Hepatocyte (in vitro differentiated cells): Measurements from ENCODE around the gene PWP2. TPM values are rescaled to one million over a fixed set of nuclear protein-coding genes. Genes with fewer than 3 reads are reported as not detected.

Source experiments
- DNase-seq: peaks from one replicate; pipeline ENCODE4 v3.0.0-alpha.2; 2016; ENCODE audit warnings: low spot score
- H2AFZ ChIP-seq: fragments of 200-600 bp; sonication (generic); 2 replicates; pipeline ENCODE4 v1.6.0; 2016; ENCODE audit warnings: antibody characterized with exemption, mild to moderate bottlenecking
- H3K27ac ChIP-seq: fragments of 200-600 bp; sonication (generic); 2 replicates; pipeline ENCODE4 v1.5.1; 2016; ENCODE audit warnings: mild to moderate bottlenecking
- H3K27me3 ChIP-seq: fragments of 200-600 bp; sonication (generic); 2 replicates; pipeline ENCODE4 v1.6.1; 2016
- H3K36me3 ChIP-seq: fragments of 200-600 bp; sonication (generic); replicated peaks from 2 replicates; pipeline ENCODE4 v1.5.1; 2016; ENCODE audit warnings: low read depth; ENCODE audit not compliant: insufficient read depth
- H3K4me1 ChIP-seq: fragments of 200-600 bp; sonication (generic); 2 replicates; pipeline ENCODE4 v1.5.1; 2016; ENCODE audit warnings: mild to moderate bottlenecking, moderate library complexity; ENCODE audit not compliant: insufficient read depth
- H3K4me2 ChIP-seq: fragments of 200-600 bp; sonication (generic); 2 replicates; pipeline ENCODE4 v1.6.0; 2016
- H3K4me3 ChIP-seq: fragments of 200-600 bp; sonication (generic); 2 replicates; pipeline ENCODE4 v1.5.1; 2016; ENCODE audit warnings: mild to moderate bottlenecking
- H3K79me2 ChIP-seq: fragments of 200-600 bp; sonication (generic); 2 replicates; pipeline ENCODE4 v1.6.0; 2017; ENCODE audit warnings: mild to moderate bottlenecking
- H3K9me2 ChIP-seq: fragments of 200-600 bp; sonication (generic); replicated peaks from 2 replicates; pipeline ENCODE4 v1.6.0; 2017; ENCODE audit warnings: mild to moderate bottlenecking; ENCODE audit not compliant: insufficient read depth
- H3K9me3 ChIP-seq: fragments of 200-600 bp; sonication (generic); 2 replicates; pipeline ENCODE4 v1.5.1; 2016; ENCODE audit warnings: low read depth, mild to moderate bottlenecking
- H4K20me1 ChIP-seq: fragments of 200-600 bp; sonication (generic); 2 replicates; pipeline ENCODE4 v1.6.0; 2016; ENCODE audit warnings: mild to moderate bottlenecking; ENCODE audit not compliant: insufficient read depth, poor library complexity, severe bottlenecking
- EZH2 ChIP-seq: fragments of 200-600 bp; sonication (generic); IDR thresholded peaks from 2 replicates; pipeline ENCODE4 v1.6.1; 2016; ENCODE audit warnings: antibody characterized with exemption, mild to moderate bottlenecking, borderline replicate concordance
- EZH2phosphoT487 ChIP-seq: fragments of 200-600 bp; sonication (generic); IDR thresholded peaks from one replicate; pipeline ENCODE4 v1.6.1; 2018; ENCODE audit warnings: antibody characterized with exemption, mild to moderate bottlenecking, low read depth, moderate library complexity; ENCODE audit not compliant: unreplicated experiment, severe bottlenecking
- WGBS: methylation state at CpG from one replicate; pipeline ENCODE4 v1.1.6; 2016; ENCODE audit warnings: low lambda C conversion rate; ENCODE audit errors: missing lambda C conversion rate; 5-methylcytosine and 5-hydroxymethylcytosine counted together
- polyA plus RNA-seq: library from polyadenylated mRNA; unstranded; fragments of >200 nt; fragmentation: Nextera tagmentation; extraction: Ambion mirVana; gene quantifications from 2 replicates; pipeline ENCODE4 v1.2.1, GENCODE V29; 2016
- total RNA-seq: library from RNA; depleted of rRNA; stranded (reverse); fragments of >200 nt; gene quantifications from 2 replicates; pipeline ENCODE4 v1.2.3, GENCODE V29; 2014
- TF ChIP-seq, protein P1 (sequence below): fragments of 200-600 bp; sonication (generic); IDR thresholded peaks from 2 replicates; pipeline ENCODE4 v1.5.1; 2016; ENCODE audit warnings: antibody characterized with exemption, mild to moderate bottlenecking; ENCODE audit not compliant: poor library complexity

The PWP2 gene
- total and polyA plus RNA-seq, 2 experiments from 2014 or later = 0.36 to 1.3 TPM

- peaks cover 12% of the 10 kb centered on the region for H3K4me1 ChIP-seq
- no peak overlapping the region for H2AFZ ChIP-seq
- peak overlapping the region; percentile 69 for H3K27ac ChIP-seq
- H3K4me3 ChIP-seq = no peak overlapping the region
- H3K9me3 ChIP-seq = no peaks in the 10 kb centered on the region
- no peaks in the 10 kb centered on the region for H3K79me2 ChIP-seq
- H3K36me3 ChIP-seq = no peaks in the 10 kb centered on the region
- no peaks in the 10 kb centered on the region for H3K27me3 ChIP-seq
- H3K4me2 ChIP-seq = no peak overlapping the region
- DNase-seq = no peak
- no peaks in the 10 kb centered on the region for H4K20me1 ChIP-seq
- TF ChIP-seq, protein P1, sequence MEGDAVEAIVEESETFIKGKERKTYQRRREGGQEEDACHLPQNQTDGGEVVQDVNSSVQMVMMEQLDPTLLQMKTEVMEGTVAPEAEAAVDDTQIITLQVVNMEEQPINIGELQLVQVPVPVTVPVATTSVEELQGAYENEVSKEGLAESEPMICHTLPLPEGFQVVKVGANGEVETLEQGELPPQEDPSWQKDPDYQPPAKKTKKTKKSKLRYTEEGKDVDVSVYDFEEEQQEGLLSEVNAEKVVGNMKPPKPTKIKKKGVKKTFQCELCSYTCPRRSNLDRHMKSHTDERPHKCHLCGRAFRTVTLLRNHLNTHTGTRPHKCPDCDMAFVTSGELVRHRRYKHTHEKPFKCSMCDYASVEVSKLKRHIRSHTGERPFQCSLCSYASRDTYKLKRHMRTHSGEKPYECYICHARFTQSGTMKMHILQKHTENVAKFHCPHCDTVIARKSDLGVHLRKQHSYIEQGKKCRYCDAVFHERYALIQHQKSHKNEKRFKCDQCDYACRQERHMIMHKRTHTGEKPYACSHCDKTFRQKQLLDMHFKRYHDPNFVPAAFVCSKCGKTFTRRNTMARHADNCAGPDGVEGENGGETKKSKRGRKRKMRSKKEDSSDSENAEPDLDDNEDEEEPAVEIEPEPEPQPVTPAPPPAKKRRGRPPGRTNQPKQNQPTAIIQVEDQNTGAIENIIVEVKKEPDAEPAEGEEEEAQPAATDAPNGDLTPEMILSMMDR = no peak
- no peak for TF ChIP-seq EZH2
- no peak for TF ChIP-seq EZH2phosphoT487
- no peaks in the 10 kb centered on the region for H3K9me2 ChIP-seq
- WGBS = 96% methylated on average over 32 of the region's 33 CpGs
These were observed 19.5 kb upstream of the PWP2 start for GRCh38 chr21:44087426-44088400.

GRCh38 chr21:44088401-44088780, 18.8 kb upstream of the PWP2 start:
- WGBS = 88% methylated on average over 18 of the region's 18 CpGs
- H2AFZ ChIP-seq = no peak overlapping the region
- DNase-seq = peak; percentile 31
- H3K27me3 ChIP-seq = no peaks in the 10 kb centered on the region
- no peaks in the 10 kb centered on the region for H3K9me3 ChIP-seq
- no peak overlapping the region for H3K4me2 ChIP-seq
- peaks cover 10% of the 10 kb centered on the region for H3K4me1 ChIP-seq
- H3K4me3 ChIP-seq = no peak overlapping the region
- H3K36me3 ChIP-seq = no peaks in the 10 kb centered on the region
- H3K9me2 ChIP-seq = no peaks in the 10 kb centered on the region
- peak overlapping the region; percentile 69 for H3K27ac ChIP-seq
- H3K79me2 ChIP-seq = no peaks in the 10 kb centered on the region
- TF ChIP-seq EZH2phosphoT487 (no peak), EZH2 (no peak)
- TF ChIP-seq, protein P1 = no peak
- H4K20me1 ChIP-seq = no peaks in the 10 kb centered on the region

DNA sequence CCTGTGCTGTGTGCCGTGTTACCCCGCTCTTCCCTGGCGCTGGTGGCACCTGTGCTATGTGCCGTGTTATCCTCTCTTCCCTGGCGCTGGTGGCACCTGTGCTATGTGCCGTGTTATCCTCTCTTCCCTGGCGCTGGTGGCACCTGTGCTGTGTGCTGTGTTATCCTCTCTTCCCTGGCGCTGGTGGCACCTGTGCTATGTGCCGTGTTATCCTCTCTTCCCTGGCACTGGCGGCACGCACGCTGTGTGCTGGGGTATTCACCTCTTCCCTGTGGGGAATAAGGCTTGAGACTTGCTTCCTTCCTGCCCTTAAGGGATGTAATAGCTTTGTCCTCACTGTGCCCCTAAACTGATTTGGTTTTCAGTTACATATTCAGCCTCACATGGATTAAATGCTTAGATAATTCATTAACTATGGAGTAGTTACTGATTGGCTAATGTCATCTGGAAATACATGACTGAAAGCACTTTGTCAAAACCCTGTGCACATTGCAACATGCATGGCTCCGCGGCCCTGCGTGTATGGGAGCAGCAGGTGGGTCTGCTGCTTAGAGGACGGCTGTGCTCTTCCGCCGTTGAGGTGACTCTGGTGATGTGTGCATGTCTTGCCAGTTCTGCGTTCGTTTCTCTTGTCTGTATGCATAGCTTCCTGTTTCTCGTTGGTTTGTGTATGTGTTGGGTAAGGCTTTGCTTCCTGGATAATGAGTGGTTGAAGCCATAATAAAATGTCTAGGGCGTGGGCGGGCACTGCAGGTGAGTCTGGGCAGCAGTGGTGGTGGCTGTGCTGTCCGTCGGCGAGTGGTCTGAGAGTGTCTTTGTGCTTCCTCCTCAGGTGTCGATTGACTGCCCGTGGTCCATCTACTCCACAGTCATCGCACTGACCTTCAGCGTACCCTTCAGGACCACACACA, 17.9 kb upstream of the PWP2 start:
- no peaks in the 10 kb centered on the region for H3K79me2 ChIP-seq
- H3K4me1 ChIP-seq = peaks cover 3% of the 10 kb centered on the region
- peak overlapping the region; percentile 69 for H3K27ac ChIP-seq
- no peaks in the 10 kb centered on the region for H3K36me3 ChIP-seq
- no peak overlapping the region for H2AFZ ChIP-seq
- no peak overlapping the region for H3K4me3 ChIP-seq
- peak; percentile 26 for DNase-seq
- H4K20me1 ChIP-seq = no peaks in the 10 kb centered on the region
- TF ChIP-seq, protein P1 = no peak
- TF ChIP-seq EZH2phosphoT487 = no peak
- TF ChIP-seq EZH2 = no peak
- no peak overlapping the region for H3K4me2 ChIP-seq
- 86% methylated on average over 27 of the region's 30 CpGs for WGBS
- no peaks in the 10 kb centered on the region for H3K27me3 ChIP-seq
- no peaks in the 10 kb centered on the region for H3K9me2 ChIP-seq
- H3K9me3 ChIP-seq = no peaks in the 10 kb centered on the region
